GM21529 (cell line): Measurements from ENCODE around the gene THEM5.

Source experiments
- ATAC-seq: cut with Tn5 transposase; IDR thresholded peaks from one replicate; pipeline ENCODE4 v1.9.1; 2021; ENCODE audit not compliant: unreplicated experiment

Gene THEM5

DNA sequence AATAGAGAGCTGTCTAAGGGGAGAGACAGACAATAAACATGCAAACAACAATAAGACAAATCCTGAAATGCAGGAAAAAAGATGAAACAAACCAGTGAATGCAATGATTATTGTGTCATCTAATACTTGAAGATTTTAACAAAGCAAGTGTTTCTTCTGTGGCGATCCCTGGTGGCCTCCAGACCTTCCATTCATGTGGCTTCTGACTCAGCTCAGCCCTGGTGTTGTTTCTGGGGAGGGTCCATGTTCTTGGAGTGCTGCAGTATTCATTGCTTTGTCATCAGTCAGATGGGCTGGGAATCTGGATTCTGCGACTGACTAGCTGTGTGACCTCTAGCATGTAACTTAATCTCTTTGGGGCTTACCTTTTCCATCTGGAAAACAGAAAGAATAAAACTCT lies 12.4 kb downstream of the THEM5 start:
- no peak for ATAC-seq

DNA sequence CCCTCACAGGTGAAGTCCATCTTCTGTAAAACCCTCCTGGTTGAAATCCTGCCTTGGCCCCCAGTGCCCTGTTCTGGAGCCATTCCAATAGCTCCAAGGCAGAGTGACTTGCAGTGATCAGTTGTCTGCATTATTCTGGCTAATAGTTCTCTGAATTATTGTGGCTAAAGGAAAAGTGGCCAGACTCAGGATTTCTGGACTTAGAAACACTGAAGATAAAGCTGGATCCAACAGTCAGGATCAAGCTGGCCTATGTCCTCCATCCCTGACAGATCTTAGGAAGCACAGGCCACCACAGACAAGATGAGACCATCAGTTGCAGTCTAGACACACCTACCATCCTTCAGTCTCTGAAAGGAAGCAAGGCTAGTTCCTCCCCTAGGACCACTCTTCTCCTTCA lies 13.1 kb downstream of the THEM5 start:
- no peak for ATAC-seq

DNA sequence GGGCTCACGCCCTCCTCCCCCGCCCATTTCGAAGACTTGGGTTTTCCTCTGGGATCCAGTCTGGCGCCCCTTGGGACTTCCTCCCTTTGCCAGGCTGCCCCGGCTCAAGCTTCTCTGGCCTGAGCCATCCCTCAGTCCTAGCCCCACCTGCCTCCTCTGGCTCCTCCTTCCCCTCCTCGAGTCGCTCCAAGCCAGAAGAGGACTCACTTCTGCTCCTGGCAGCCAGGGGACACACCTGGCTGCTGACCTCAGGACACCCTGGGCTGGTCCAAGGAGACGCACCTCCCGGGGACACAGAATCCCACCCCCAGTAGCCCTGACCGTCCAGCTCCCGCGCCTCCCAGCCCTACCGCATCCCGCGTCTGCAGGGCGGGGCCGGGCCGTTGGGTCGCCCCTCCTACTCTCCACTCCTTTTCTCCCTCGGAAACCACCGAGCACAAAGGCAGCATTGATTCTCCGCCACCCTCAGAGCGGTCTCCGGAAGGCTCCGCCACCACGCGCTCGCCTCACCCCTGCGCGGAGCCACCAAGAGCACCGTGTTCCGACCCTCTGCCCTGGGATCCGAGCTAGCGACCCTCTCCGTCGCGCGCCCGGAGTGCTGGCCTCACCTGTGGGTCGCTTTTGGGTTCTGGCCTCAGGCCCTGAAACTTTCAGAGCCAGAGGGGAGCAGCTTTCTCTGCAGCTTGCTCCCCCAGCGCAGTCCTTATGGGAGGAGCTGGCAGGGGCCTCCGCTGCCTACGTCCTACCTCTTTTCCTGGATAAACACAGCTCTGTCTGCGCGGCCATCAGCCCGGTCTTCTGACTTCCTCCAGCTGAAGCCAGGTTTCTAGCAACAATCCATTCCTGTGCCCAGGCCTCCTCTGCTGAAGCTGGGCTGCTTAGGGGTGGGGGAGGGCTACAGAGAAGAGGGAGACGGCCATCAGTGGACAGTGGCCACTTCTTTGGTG lies 13.8 kb downstream of the THEM5 start, which contains the start of gene C2CD4D:
C2CD4D (minus strand) TSS at position 364 of the 947 bp plus-strand sequence. CDS start 831 bp downstream, outside the sequence.
- ATAC-seq: no peak

DNA sequence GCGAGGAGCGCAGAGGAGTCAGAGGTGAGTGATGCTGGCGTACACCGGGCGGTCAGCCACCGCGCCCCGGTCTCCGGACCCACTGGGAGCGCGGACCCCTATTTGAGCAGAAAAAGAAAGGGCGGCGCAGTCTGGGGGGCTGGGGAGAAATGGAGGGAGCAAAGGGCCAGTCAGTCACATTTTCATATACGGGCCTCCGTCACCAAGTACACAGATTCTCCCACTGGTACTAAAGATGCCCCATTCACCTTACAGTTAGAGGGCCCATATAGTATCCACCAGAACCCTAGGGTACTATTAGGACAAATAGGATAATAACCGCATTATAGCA lies 14.5 kb downstream of the THEM5 start:
- ATAC-seq: no peak

DNA sequence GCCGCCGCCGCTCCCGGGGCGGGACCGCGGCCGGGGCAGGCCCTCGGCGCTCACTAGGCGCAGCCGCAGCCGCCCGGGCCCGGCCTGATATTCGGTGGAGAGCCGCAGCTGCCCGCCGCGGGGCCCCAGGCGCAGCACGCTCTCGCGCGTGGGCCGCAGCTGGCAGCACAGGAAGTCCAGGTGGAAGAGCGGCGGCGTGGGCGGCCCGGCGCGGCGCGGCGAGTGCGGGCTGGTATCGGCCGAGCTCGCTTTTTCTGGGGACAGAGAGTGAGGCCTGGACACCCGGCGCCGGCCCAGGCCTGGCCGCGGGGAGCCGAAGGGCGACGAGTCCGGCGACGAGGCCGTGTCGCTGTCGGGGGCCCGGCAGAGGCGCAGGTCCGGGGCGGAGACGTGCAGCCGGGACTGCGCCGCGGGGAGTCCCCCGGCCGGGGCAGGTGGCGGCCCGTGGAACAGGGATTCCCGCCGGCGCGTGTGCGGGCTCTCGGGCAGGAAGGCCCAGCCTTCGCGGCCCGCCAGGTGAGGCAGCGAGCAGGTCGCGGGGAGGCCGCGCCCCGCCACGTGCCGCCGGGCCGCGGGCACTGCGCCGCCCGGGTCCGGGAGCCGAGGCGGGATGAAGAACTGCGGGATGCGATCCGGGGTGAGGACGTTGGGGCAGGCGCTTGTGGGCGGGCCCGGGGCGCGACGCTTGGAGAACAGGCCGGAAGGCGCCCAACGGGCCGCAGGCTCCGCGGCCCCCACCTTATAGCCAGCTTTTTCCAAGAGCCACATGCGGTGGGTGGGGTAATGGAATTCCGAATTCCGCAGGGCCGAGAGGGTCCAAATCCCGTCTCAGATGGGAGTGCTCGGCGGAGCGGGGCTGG lies 15.1 kb downstream of the THEM5 start:
- ATAC-seq: no peak

DNA sequence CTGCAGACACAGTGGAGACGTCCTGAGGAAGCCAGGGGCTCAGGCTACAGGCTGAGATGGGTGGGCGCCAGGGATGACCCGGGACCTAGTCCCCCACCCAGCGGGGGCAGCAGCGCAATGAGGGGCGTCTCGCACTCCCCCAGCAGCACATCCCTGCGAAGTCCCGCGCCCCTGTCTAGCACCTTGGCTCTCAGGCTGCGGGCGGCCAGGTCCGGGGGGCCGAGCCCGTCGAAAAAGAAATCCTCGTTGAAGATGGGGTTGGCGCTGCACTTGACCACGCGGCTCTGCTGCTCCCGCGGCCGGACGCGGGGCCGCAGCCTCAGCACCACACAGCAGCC lies 15.7 kb downstream of the THEM5 start:
- no peak for ATAC-seq

DNA sequence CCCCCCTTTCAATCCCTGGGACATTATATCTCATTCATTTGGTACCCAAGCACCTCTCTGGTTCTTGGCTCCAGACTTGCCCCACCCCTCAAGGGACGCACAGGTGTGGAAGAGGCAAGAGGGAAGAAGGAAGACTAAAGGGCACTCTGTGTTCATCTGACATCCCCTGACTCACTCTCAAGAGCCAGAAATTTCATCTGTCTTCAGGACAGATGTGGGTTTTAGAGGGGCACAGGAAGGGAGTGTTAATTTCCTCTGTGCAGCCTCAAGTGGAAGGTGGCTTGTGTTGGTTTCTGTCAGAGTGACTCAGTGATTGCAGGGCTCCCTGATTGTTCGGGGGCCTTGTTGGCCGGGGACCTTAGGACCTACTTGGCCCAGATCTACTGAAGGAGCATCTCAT lies 16.3 kb downstream of the THEM5 start:
- ATAC-seq: no peak

DNA sequence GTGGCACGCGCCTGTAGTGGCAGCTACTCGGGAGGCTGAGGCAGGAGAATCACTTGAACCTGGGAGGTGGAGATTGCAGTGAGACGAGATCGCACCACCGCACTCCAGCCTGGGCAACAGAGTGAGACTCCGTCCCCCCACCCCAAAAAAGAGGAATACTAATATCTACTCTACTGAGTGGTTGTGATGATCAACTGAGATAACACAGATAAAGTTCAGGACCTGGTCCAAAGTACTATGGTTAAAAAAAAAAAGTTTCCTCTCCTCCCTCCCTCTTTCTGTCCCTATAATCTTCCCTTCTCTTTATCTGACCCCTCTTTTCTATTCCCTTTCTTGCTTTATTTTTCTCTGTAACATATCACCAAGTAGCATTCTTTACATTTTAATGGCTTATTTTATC lies 17.9 kb downstream of the THEM5 start:
- no peak for ATAC-seq

DNA sequence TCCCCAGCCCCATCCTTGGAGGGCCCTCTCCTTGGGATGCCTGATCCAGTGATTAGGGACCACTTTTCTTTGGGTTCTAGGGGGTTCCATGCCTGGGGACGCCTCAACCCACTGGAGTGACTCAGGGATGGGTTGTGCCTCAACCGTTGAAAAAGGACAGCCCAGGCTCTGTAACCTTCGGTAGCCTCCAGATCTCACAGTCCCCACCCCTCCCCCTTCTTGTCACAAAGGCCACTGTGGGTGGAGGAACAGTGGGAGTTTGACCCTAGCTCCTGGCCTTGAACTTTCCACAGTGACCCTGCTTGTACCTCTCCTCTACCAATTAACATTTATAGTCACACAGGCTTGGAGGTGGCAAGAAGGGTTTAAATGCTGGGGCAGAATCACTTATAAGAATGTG lies 19.3 kb downstream of the THEM5 start:
- no peak for ATAC-seq

DNA sequence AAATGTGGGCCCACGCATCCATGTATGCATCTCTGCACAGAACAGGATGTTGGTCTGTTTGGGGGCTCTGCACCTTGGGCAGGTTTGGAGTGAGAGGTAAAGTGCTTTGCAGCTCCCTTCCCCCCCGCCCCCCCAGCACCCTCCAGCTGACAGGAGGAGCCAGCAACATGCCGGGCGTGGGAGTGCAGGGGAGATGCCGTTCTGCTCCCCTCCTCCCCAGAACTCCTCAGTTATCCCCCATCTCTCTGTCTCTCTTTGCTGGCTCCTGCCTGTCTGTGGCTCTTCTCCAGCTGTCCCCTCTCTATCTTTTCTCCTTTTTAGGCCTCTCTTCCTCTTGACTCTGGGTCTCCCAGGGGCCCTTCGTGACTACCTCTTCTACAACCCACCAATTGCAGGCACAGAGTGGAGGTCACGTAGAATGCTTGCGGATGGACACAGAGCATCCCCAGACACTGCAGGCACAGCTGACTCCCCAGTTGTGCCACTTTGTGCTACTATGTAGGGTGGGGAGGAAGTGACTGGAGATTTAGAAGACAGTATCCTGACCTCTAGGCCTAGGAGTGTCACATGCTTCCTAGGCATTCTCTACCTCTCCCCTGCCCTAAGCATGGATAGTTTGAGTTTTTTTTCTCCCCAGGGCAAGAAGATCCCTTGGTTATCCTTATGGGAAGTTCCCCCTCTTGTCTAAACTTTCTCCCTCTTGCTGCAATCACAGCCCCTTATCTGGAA lies 20.2 kb downstream of the THEM5 start:
- ATAC-seq: no peak

DNA sequence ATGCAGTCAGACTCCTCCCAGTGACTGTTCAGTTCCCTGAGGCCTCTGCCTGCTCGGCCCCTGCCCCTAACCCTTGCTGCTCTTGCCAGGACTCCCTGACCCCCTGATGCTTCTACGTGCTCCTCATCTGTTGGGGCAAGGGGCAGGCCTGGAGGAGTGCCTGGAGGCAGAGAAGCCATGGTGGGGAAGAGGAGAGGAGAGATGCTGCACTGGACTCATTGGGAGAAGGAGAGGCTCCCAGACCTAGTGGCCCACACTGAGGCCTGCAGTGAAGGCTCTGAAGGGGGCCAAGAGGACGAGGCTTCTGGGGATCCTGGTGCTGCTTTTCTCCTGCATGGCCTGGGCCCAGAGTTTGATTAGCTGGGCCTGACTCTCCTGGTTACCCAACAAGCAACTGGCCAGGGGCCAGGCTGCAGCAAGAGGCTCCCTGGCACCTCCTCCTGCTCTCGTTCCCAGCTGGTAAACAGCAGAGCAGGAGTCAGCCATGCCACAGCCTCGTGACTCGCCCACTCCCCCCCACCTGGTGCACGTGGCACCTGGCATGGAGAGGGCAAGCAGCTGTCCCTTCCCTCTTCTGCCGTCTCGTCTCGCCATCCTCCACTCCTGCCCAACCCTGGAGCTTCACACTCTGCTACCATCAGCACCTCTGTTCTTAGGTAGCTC lies 21.1 kb downstream of the THEM5 start:
- no peak for ATAC-seq

DNA sequence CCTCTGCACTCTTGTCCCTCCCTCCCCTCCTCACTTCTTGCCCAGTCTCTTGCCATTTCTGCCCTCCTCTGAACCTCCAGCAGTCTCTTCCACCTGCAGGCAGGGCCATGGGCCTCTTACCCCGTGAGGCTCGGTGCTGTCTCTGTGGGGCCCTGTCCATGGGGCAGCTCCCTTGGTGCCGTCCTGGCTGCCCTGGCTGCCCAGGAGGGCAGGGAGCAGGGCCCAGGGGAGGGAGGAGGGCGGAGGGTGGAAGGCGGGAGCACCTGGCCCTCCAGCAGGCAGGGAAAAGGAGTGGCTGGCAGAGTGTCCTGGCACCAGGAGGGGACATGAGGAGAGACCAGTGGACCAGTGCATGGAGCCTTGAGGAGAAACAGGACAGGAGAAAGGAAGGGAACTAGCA lies 21.9 kb downstream of the THEM5 start, which contains the start of gene RORC:
RORC (minus strand) TSS at position 198 of the 400 bp plus-strand sequence; CDS start at position 160, 38 bp downstream.
- no peak for ATAC-seq

DNA sequence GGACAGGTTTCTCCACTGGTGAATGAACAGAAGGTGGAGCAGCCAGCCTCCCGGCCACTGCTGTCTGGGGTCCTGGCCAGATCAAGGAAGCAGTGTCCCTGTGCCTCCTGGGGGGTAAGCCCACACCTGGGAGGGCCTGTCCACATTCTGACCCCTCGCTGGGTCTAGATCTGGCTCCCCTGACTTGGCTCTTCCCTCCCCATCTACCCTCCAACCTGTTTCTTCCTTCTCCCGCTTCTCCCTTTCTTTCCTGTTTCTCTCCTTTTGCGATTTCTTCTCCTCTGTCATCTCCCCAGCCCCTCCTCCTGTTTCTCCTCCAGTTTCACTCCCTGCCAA lies 22.3 kb downstream of the THEM5 start:
- no peak for ATAC-seq

DNA sequence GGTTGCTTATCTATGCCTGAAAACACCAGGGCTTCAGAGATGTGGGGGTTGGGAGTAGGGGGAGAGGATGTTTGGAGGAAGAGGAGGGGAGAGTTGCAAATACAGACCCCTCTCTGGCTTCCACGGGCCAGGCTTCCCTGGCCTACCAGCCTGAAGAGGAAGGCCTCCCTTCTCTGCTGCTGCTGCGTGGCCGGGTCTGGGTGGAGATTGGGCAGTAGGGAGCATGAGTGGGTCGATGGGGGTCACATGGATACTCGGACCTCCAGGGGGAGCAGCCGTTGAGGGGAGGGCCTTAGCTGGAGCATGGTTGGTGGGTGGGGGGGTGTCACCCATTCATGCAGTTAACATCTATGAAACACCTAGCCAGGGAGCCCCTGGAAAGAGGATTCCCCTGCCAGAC lies 23.5 kb downstream of the THEM5 start:
- no peak for ATAC-seq

DNA sequence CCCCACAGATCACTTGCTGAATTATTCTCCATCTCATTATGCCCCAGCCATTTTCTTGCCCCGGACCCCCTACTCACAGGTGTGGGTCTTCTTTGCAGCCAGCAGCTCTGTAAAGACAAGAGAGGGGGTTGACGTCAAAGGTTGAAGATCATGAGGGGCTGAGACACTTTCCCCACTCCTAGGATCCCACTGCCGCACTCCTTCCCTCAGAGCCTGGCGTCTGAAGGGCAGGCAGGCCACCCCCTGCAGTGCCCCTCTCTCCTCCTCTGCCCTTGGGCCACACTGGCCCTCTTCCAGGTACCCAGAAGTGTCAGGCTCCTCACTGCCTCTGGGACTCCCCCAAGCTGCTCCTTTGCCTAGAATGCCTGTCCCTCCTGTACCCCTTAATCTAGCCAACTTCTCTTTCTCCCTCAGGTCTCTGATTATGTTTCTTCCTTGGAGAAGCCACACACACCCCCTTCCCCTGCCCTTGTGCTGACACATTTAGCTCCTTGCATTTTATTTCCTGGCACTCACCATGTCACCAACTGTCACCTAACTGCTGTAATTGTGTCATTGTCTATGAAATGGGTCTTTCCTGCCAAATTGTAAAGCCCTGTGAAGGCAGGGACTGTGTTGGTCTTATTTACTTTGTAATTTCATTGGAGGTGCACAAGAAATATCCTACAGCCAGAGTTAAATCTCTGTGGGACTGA lies 24.0 kb downstream of the THEM5 start:
- ATAC-seq: no peak

DNA sequence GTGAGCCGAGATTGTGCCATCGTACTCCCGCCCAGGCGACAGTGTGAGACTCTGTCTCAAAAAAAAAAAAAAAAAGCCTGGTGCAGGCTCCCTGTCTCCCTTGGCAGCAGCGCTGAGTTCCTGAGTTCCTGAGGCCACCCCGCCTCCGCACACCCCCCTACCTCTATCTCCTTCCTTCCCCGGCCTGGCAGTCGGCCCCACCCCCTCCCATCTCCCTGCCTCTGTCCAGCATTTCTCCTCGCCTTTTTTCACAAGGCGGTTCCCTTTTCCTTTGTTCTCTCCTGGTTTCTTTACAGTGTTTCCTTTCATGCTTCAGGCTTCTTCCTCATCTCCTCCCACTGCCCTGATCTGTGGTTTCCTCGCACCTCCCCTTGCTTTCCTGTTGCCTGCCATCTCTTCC lies 24.6 kb downstream of the THEM5 start:
- ATAC-seq: no peak

DNA sequence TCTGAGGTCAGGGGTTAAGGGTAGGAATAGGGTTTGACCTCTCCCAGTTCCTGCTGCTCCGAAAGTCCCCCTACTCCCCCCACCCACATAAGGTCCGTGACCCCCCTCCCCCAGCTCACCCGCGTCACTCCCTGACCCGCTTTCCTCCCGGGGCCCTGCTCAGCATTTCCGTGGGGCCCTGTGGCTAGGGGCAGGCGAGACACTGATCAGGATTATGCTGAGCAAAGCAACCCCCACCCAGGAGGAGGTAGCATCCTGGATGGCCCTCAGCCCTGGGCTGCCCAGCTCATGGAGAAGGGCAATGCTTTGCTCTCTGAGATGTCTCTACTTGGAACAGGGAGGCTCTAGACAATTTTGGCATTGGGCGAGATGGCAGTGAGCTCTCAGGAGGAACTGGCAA lies 25.7 kb downstream of the THEM5 start:
- ATAC-seq: no peak

DNA sequence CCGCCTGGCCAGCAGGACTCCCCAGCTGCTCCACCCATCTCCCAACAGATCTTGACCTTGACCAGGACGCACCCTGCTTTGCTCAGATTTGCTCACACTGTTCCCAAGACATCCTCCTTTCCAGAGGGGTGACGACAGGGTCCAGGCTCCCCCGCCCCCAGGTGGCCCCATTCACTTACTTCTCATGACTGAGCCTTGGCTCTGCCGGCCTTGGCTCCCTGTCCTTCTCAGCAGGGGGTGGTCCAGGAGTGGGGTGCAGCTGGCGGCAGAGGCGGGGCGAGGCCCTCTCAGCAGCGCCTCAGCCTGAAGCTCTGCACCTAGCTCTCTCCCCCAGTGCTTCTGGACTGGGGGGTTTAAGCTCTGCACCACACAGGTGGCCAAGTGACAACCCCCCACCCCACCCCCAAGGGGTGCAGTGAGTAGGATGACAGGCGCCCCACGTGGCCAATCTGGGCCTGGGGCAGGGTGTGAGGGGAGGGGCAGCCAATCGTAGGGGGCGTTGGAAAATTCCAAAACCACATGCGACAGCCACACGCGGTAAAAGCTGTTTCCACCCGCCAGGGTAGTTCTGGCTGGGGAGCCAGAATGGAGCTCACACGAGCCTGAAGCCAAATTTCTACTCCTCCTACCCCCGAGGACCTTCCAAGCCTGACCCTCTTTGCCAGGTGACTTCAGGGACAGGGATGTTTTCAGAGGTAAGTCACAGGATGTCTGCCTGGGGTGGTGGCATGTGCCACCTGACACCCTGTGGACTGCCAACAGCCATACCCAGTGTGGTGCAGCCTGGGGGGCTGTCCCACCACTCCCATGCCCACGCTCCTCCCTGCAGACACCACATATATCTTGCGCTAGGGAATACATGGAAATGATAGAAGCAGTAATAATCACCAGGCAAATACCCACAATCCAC lies 27.5 kb downstream of the THEM5 start:
- ATAC-seq: no peak

DNA sequence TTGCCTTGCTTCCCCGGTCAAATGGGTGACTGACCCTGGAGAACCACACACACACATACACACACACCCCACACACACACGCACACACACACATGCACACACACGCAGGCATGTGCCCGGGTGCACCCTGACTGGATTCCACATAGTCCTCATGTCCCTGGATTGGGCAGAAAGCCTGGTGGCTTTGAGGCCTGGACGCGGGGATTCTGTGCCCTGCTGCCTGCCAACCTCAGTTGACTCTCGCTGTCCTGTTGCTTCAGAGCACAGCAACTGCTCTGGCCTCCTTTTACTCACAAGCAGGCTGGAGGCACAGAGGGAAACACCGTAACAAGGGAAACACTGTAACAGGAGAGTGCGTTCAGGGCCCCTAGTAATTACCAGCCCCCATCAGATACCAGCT lies 28.3 kb downstream of the THEM5 start:
- ATAC-seq: no peak
